ENCODE measurements around the gene LARGE1.

Gene LARGE1

DNA sequence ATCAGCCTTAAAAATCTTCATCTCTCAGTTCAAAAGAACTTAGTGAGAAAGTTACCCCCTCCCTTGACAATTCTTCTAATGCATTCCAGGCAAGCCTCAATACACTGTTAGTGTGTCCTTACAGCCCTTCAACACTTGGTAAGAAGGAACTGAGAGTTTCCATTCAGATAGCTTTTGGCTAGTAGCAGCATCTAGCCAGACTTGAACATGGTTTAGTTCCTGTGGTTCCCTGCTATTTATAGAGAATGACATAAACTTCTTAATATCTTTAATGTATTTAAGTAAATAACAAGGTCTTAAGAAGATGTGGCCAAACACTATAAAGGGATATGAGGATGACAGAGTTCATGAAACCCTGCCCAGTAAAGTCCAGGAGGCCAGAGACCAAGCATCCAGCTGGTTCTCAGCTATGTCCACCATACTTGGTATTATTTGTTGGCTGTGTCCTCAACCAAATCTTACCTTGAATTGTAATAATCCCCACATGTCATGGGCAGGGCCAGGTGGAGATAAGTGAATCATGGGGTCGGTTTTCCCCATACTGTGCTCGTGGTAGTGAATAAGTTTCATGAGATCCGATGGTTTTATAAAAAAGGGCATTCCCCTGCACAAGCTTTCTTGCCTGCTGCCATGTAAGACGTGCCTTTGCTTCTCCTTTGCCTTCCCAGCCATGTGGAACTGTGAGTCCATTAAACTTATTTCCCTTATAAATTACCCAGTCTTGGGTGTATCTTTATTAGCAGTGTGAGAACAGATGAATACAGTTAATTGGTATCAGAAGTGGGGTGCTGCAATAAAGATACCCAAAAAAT lies 132.4 kb downstream of the LARGE1 start:
- no peak overlapping the region for H3K27ac ChIP-seq (ENCODE audit: low read depth, low read length, poor library complexity, severe bottlenecking)
- no peak overlapping the region for H3K4me3 ChIP-seq (ENCODE audit: low read depth, low read length, poor library complexity, severe bottlenecking)

DNA sequence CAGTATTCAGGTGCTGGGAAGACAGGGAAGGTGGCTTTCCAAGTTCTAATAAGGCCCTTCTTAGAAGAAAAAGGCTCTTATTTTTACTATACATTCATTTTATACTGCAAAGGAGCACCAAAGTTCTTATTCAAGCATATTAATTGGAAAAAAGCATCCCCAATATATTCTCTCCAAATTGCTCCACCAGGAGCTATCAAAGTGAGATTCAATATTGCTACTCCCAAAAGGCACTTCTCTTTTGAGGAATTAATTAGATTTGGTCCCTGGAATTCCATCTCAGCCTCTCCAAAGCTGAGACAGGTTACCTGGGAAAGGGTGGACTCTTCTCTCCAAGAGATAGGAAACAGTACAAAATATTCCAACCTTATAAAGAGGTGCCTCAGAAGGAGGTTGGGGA lies 134.1 kb downstream of the LARGE1 start:
- no peaks in the 10 kb centered on the region for H3K4me1 ChIP-seq (ENCODE audit: insufficient read depth, low read length, severe bottlenecking)
- no peak overlapping the region for H3K4me3 ChIP-seq (ENCODE audit: low read depth, low read length, poor library complexity, severe bottlenecking)
- no peaks in the 10 kb centered on the region for H3K79me2 ChIP-seq (ENCODE audit: insufficient read depth, low read length)
- no peak overlapping the region for H2AFZ ChIP-seq (ENCODE audit: low read length)
- no peaks in the 10 kb centered on the region for H3K36me3 ChIP-seq (ENCODE audit: insufficient read depth, low read length)
- no peaks in the 10 kb centered on the region for H3K27me3 ChIP-seq (ENCODE audit: insufficient read depth, low read length)
- H4K20me1 ChIP-seq (ENCODE audit: insufficient read depth, low read length) = no peaks in the 10 kb centered on the region
- H3K27ac ChIP-seq (ENCODE audit: low read depth, low read length, poor library complexity, severe bottlenecking) = no peak overlapping the region
- no peak overlapping the region for H3K9ac ChIP-seq (ENCODE audit: low read length)
- no peak overlapping the region for H3K4me2 ChIP-seq (ENCODE audit: low read length)
- no peaks in the 10 kb centered on the region for H3K9me2 ChIP-seq (ENCODE audit: low read depth, low read length)
- peaks cover 17% of the 10 kb centered on the region; the same call in 1 of the 2 replicates for H3K9me3 ChIP-seq (ENCODE audit: low read length)
- no peaks in the 10 kb centered on the region for H3F3A ChIP-seq (ENCODE audit: insufficient read depth, low read length)
- no peak for TF ChIP-seq EZH2 (IDR thresholded peaks at IDR 0.05; ENCODE audit: borderline replicate concordance, low read length)
- TF ChIP-seq, protein P1, sequence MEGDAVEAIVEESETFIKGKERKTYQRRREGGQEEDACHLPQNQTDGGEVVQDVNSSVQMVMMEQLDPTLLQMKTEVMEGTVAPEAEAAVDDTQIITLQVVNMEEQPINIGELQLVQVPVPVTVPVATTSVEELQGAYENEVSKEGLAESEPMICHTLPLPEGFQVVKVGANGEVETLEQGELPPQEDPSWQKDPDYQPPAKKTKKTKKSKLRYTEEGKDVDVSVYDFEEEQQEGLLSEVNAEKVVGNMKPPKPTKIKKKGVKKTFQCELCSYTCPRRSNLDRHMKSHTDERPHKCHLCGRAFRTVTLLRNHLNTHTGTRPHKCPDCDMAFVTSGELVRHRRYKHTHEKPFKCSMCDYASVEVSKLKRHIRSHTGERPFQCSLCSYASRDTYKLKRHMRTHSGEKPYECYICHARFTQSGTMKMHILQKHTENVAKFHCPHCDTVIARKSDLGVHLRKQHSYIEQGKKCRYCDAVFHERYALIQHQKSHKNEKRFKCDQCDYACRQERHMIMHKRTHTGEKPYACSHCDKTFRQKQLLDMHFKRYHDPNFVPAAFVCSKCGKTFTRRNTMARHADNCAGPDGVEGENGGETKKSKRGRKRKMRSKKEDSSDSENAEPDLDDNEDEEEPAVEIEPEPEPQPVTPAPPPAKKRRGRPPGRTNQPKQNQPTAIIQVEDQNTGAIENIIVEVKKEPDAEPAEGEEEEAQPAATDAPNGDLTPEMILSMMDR (IDR thresholded peaks at IDR 0.05; ENCODE audit: low read length) = no peak

More for the DNA sequence above, 132.4 kb downstream of the LARGE1 start:
- Histone ChIP-seq H2AFZ (ENCODE audit: low read length) (no peak overlapping the region), H3K79me2 (ENCODE audit: insufficient read depth, low read length) (no peaks in the 10 kb centered on the region), H3K9me2 (ENCODE audit: low read depth, low read length) (no peaks in the 10 kb centered on the region), H3K4me2 (ENCODE audit: low read length) (no peak overlapping the region), H4K20me1 (ENCODE audit: insufficient read depth, low read length) (no peaks in the 10 kb centered on the region), H3K36me3 (ENCODE audit: insufficient read depth, low read length) (no peaks in the 10 kb centered on the region), H3K9ac (ENCODE audit: low read length) (no peak overlapping the region), H3K9me3 (ENCODE audit: low read length) (peaks cover 17% of the 10 kb centered on the region; the same call in 1 of the 2 replicates), H3K27me3 (ENCODE audit: insufficient read depth, low read length) (no peaks in the 10 kb centered on the region), H3K4me1 (ENCODE audit: insufficient read depth, low read length, severe bottlenecking) (no peaks in the 10 kb centered on the region), H3F3A (ENCODE audit: insufficient read depth, low read length) (no peaks in the 10 kb centered on the region)
- TF ChIP-seq, protein P1 (IDR thresholded peaks at IDR 0.05; ENCODE audit: low read length) = no peak
- no peak for TF ChIP-seq EZH2 (IDR thresholded peaks at IDR 0.05; ENCODE audit: borderline replicate concordance, low read length)

DNA sequence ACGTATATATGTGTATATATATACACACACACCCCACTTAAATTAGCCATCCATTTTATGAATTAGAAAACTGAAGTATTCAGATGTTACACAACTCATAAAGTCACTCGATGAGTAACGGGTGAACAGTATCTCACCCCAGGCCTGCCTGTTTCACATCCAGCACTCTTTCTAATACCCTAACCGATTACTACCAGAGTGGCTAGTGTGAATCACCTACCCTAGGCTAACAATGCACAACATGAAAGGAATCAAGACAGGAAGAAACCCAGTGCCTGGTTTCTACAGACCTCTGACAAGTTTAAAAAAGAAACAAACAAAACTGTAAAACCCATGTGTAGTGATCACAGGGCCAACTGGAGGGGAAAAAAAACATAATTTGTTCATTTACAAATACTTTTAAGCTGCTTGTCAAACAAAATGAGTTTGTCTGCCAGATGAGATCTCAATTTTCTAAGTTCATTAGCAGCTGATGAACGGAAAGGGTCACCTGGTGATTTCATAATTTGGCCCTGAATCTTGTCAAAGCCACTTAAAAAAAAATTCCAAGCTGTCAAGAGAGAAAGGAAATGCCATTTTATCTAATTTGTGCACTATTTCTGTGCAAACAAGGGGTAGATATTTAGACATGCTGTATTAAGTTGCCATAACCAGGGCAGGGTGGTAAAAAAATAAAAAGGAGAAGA lies 134.8 kb downstream of the LARGE1 start:
- Histone ChIP-seq H3K27ac (ENCODE audit: low read depth, low read length, poor library complexity, severe bottlenecking) (no peak overlapping the region), H3K27me3 (ENCODE audit: insufficient read depth, low read length) (no peaks in the 10 kb centered on the region), H3K9me2 (ENCODE audit: low read depth, low read length) (no peaks in the 10 kb centered on the region), H4K20me1 (ENCODE audit: insufficient read depth, low read length) (no peaks in the 10 kb centered on the region), H3K4me2 (ENCODE audit: low read length) (no peak overlapping the region), H3F3A (ENCODE audit: insufficient read depth, low read length) (no peaks in the 10 kb centered on the region), H3K4me1 (ENCODE audit: insufficient read depth, low read length, severe bottlenecking) (no peaks in the 10 kb centered on the region), H3K4me3 (ENCODE audit: low read depth, low read length, poor library complexity, severe bottlenecking) (no peak overlapping the region), H3K36me3 (ENCODE audit: insufficient read depth, low read length) (no peaks in the 10 kb centered on the region), H3K9me3 (ENCODE audit: low read length) (peaks cover 17% of the 10 kb centered on the region; the same call in 1 of the 2 replicates), H3K79me2 (ENCODE audit: insufficient read depth, low read length) (no peaks in the 10 kb centered on the region), H2AFZ (ENCODE audit: low read length) (no peak overlapping the region), H3K9ac (ENCODE audit: low read length) (no peak overlapping the region)
- TF ChIP-seq, protein P1 (IDR thresholded peaks at IDR 0.05; ENCODE audit: low read length) = no peak
- TF ChIP-seq EZH2 (IDR thresholded peaks at IDR 0.05; ENCODE audit: borderline replicate concordance, low read length) = no peak
